Measurements from ENCODE around the gene KCNQ5.

The KCNQ5 gene

GRCh38 chr6:72826037-72826436, 204.2 kb downstream of the KCNQ5 start:
- H3K9me3 ChIP-seq (ENCODE audit: control insufficient read depth, low read length) = no peaks in the 10 kb centered on the region
- DNase-seq (ENCODE audit: low read depth) = no peak
- no peaks in the 10 kb centered on the region for H3K36me3 ChIP-seq (ENCODE audit: control insufficient read depth, insufficient read depth, low read length, severe bottlenecking)
- H3K27me3 ChIP-seq (replicated peaks; ENCODE audit: control insufficient read depth, insufficient read depth, low read length) = no peaks in the 10 kb centered on the region
- no peak overlapping the region for H3K4me3 ChIP-seq (ENCODE audit: low read length)
- H3K9ac ChIP-seq (ENCODE audit: low read length) = no peak overlapping the region
- peaks cover 22% of the 10 kb centered on the region for H3K4me1 ChIP-seq (ENCODE audit: control insufficient read depth, insufficient read depth, low read length)

- Histone ChIP-seq H3K36me3 (ENCODE audit: control insufficient read depth, insufficient read depth, low read length, severe bottlenecking) (no peaks in the 10 kb centered on the region), H3K9me3 (ENCODE audit: control insufficient read depth, low read length) (no peaks in the 10 kb centered on the region), H3K4me3 (ENCODE audit: low read length) (no peak overlapping the region), H3K9ac (ENCODE audit: low read length) (no peak overlapping the region), H3K27me3 (replicated peaks; ENCODE audit: control insufficient read depth, insufficient read depth, low read length) (no peaks in the 10 kb centered on the region), H3K4me1 (ENCODE audit: control insufficient read depth, insufficient read depth, low read length) (peaks cover 22% of the 10 kb centered on the region)
- peak; percentile 22 for DNase-seq (ENCODE audit: low read depth)
These were observed 205.0 kb downstream of the KCNQ5 start for GRCh38 chr6:72826744-72827438.

GRCh38 chr6:72828904-72829303, 207.0 kb downstream of the KCNQ5 start:
- Histone ChIP-seq H3K9ac (ENCODE audit: low read length) (no peak overlapping the region), H3K27me3 (replicated peaks; ENCODE audit: control insufficient read depth, insufficient read depth, low read length) (no peaks in the 10 kb centered on the region), H3K4me3 (ENCODE audit: low read length) (no peak overlapping the region), H3K36me3 (ENCODE audit: control insufficient read depth, insufficient read depth, low read length, severe bottlenecking) (no peaks in the 10 kb centered on the region), H3K9me3 (ENCODE audit: control insufficient read depth, low read length) (no peaks in the 10 kb centered on the region), H3K4me1 (ENCODE audit: control insufficient read depth, insufficient read depth, low read length) (peaks cover 22% of the 10 kb centered on the region)
- no peak for DNase-seq (ENCODE audit: low read depth)

- H3K9ac ChIP-seq (ENCODE audit: low read length) = no peak overlapping the region
- no peak overlapping the region for H3K4me3 ChIP-seq (ENCODE audit: low read length)
- no peaks in the 10 kb centered on the region for H3K36me3 ChIP-seq (ENCODE audit: control insufficient read depth, insufficient read depth, low read length, severe bottlenecking)
- H3K9me3 ChIP-seq (ENCODE audit: control insufficient read depth, low read length) = no peaks in the 10 kb centered on the region
- no peaks in the 10 kb centered on the region for H3K4me1 ChIP-seq (ENCODE audit: control insufficient read depth, insufficient read depth, low read length)
- no peak for DNase-seq (ENCODE audit: low read depth)
- H3K27me3 ChIP-seq (replicated peaks; ENCODE audit: control insufficient read depth, insufficient read depth, low read length) = no peaks in the 10 kb centered on the region
These were observed 210.4 kb downstream of the KCNQ5 start for GRCh38 chr6:72832271-72832670.

- H3K4me1 ChIP-seq (ENCODE audit: control insufficient read depth, insufficient read depth, low read length) = no peaks in the 10 kb centered on the region
These were observed 213.9 kb downstream of the KCNQ5 start for GRCh38 chr6:72835749-72836148.

GRCh38 chr6:72836971-72837370, 215.1 kb downstream of the KCNQ5 start:
- Histone ChIP-seq H3K4me1 (ENCODE audit: control insufficient read depth, insufficient read depth, low read length) (no peaks in the 10 kb centered on the region), H3K36me3 (ENCODE audit: control insufficient read depth, insufficient read depth, low read length, severe bottlenecking) (no peaks in the 10 kb centered on the region), H3K9ac (ENCODE audit: low read length) (no peak overlapping the region), H3K9me3 (ENCODE audit: control insufficient read depth, low read length) (no peaks in the 10 kb centered on the region), H3K27me3 (replicated peaks; ENCODE audit: control insufficient read depth, insufficient read depth, low read length) (peaks cover 6% of the 10 kb centered on the region), H3K4me3 (ENCODE audit: low read length) (no peak overlapping the region)
- DNase-seq (ENCODE audit: low read depth) = no peak

More at GRCh38 chr6:72835749-72836148, 213.9 kb downstream of the KCNQ5 start:
- Histone ChIP-seq H3K9ac (ENCODE audit: low read length) (no peak overlapping the region), H3K4me3 (ENCODE audit: low read length) (no peak overlapping the region), H3K9me3 (ENCODE audit: control insufficient read depth, low read length) (no peaks in the 10 kb centered on the region), H3K36me3 (ENCODE audit: control insufficient read depth, insufficient read depth, low read length, severe bottlenecking) (no peaks in the 10 kb centered on the region), H3K27me3 (replicated peaks; ENCODE audit: control insufficient read depth, insufficient read depth, low read length) (peaks cover 1% of the 10 kb centered on the region)
- DNase-seq (ENCODE audit: low read depth) = no peak

GRCh38 chr6:72841195-72841594, 219.3 kb downstream of the KCNQ5 start:
- no peak for DNase-seq (ENCODE audit: low read depth)
- Histone ChIP-seq H3K36me3 (ENCODE audit: control insufficient read depth, insufficient read depth, low read length, severe bottlenecking) (no peaks in the 10 kb centered on the region), H3K9me3 (ENCODE audit: control insufficient read depth, low read length) (no peaks in the 10 kb centered on the region), H3K4me3 (ENCODE audit: low read length) (no peak overlapping the region), H3K4me1 (ENCODE audit: control insufficient read depth, insufficient read depth, low read length) (no peaks in the 10 kb centered on the region), H3K27me3 (replicated peaks; ENCODE audit: control insufficient read depth, insufficient read depth, low read length) (peaks cover 6% of the 10 kb centered on the region), H3K9ac (ENCODE audit: low read length) (no peak overlapping the region)

GRCh38 chr6:72842140-72842539, 220.3 kb downstream of the KCNQ5 start:
- no peak for DNase-seq (ENCODE audit: low read depth)
- no peak overlapping the region for H3K9ac ChIP-seq (ENCODE audit: low read length)

GRCh38 chr6:72844614-72845013, 222.8 kb downstream of the KCNQ5 start:
- Histone ChIP-seq H3K4me1 (ENCODE audit: control insufficient read depth, insufficient read depth, low read length) (no peaks in the 10 kb centered on the region), H3K36me3 (ENCODE audit: control insufficient read depth, insufficient read depth, low read length, severe bottlenecking) (no peaks in the 10 kb centered on the region), H3K27me3 (replicated peaks; ENCODE audit: control insufficient read depth, insufficient read depth, low read length) (peaks cover 6% of the 10 kb centered on the region), H3K9me3 (ENCODE audit: control insufficient read depth, low read length) (no peaks in the 10 kb centered on the region), H3K4me3 (ENCODE audit: low read length) (no peak overlapping the region), H3K9ac (ENCODE audit: low read length) (no peak overlapping the region)
- DNase-seq (ENCODE audit: low read depth) = no peak

More at GRCh38 chr6:72842140-72842539, 220.3 kb downstream of the KCNQ5 start:
- Histone ChIP-seq H3K9me3 (ENCODE audit: control insufficient read depth, low read length) (no peaks in the 10 kb centered on the region), H3K27me3 (replicated peaks; ENCODE audit: control insufficient read depth, insufficient read depth, low read length) (peaks cover 6% of the 10 kb centered on the region), H3K4me3 (ENCODE audit: low read length) (no peak overlapping the region), H3K4me1 (ENCODE audit: control insufficient read depth, insufficient read depth, low read length) (no peaks in the 10 kb centered on the region), H3K36me3 (ENCODE audit: control insufficient read depth, insufficient read depth, low read length, severe bottlenecking) (no peaks in the 10 kb centered on the region)

- Histone ChIP-seq H3K4me1 (ENCODE audit: control insufficient read depth, insufficient read depth, low read length) (no peaks in the 10 kb centered on the region), H3K9ac (ENCODE audit: low read length) (no peak overlapping the region), H3K36me3 (ENCODE audit: control insufficient read depth, insufficient read depth, low read length, severe bottlenecking) (no peaks in the 10 kb centered on the region), H3K27me3 (replicated peaks; ENCODE audit: control insufficient read depth, insufficient read depth, low read length) (no peaks in the 10 kb centered on the region), H3K9me3 (ENCODE audit: control insufficient read depth, low read length) (no peaks in the 10 kb centered on the region), H3K4me3 (ENCODE audit: low read length) (no peak overlapping the region)
- no peak for DNase-seq (ENCODE audit: low read depth)
These were observed 227.5 kb downstream of the KCNQ5 start for GRCh38 chr6:72849346-72849745.

GRCh38 chr6:72850040-72850439, 228.2 kb downstream of the KCNQ5 start:
- H3K27me3 ChIP-seq (replicated peaks; ENCODE audit: control insufficient read depth, insufficient read depth, low read length) = no peaks in the 10 kb centered on the region
- no peak overlapping the region for H3K4me3 ChIP-seq (ENCODE audit: low read length)
- H3K4me1 ChIP-seq (ENCODE audit: control insufficient read depth, insufficient read depth, low read length) = no peaks in the 10 kb centered on the region
- H3K9me3 ChIP-seq (ENCODE audit: control insufficient read depth, low read length) = no peaks in the 10 kb centered on the region
- no peak overlapping the region for H3K9ac ChIP-seq (ENCODE audit: low read length)
- H3K36me3 ChIP-seq (ENCODE audit: control insufficient read depth, insufficient read depth, low read length, severe bottlenecking) = no peaks in the 10 kb centered on the region
- no peak for DNase-seq (ENCODE audit: low read depth)

- Histone ChIP-seq H3K27me3 (replicated peaks; ENCODE audit: control insufficient read depth, insufficient read depth, low read length) (no peaks in the 10 kb centered on the region), H3K4me3 (ENCODE audit: low read length) (no peak overlapping the region), H3K9me3 (ENCODE audit: control insufficient read depth, low read length) (no peaks in the 10 kb centered on the region), H3K4me1 (ENCODE audit: control insufficient read depth, insufficient read depth, low read length) (no peaks in the 10 kb centered on the region), H3K9ac (ENCODE audit: low read length) (no peak overlapping the region), H3K36me3 (ENCODE audit: control insufficient read depth, insufficient read depth, low read length, severe bottlenecking) (no peaks in the 10 kb centered on the region)
- DNase-seq (ENCODE audit: low read depth) = no peak
These were observed 228.6 kb downstream of the KCNQ5 start for GRCh38 chr6:72850469-72850868.

Measured in adipocyte (in vitro differentiated cells).